Ishikawa (cell line): ENCODE measurements around the gene FAM81A.
A peak's percentile ranks its signal among the peaks of the same experiment; 100 is the strongest.

Experiments
- CEBPB ChIP-seq: IDR thresholded peaks from 2 replicates; pipeline ENCODE4 v1.6.1; 2012
- CREB1 ChIP-seq: IDR thresholded peaks from 2 replicates; pipeline ENCODE4 v1.6.1; 2012; ENCODE audit warnings: low read depth
- EGR1 ChIP-seq: IDR thresholded peaks from 2 replicates; pipeline ENCODE4 v1.6.1; 2012
- EP300 ChIP-seq: IDR thresholded peaks from 2 replicates; pipeline ENCODE4 v1.6.1; 2012; ENCODE audit warnings: borderline replicate concordance
- FOXM1 ChIP-seq: IDR thresholded peaks from 2 replicates; pipeline ENCODE4 v1.6.1; 2012; ENCODE audit warnings: low read depth, borderline replicate concordance
- NFIC ChIP-seq: IDR thresholded peaks from 2 replicates; pipeline ENCODE4 v1.6.1; 2012
- RAD21 ChIP-seq: IDR thresholded peaks from 2 replicates; pipeline ENCODE4 v1.6.1; 2012; ENCODE audit warnings: low read depth
- TAF1 ChIP-seq: IDR thresholded peaks from 2 replicates; pipeline ENCODE4 v1.6.1; 2012; ENCODE audit warnings: low read depth, mild to moderate bottlenecking
- TCF12 ChIP-seq: IDR thresholded peaks from 2 replicates; pipeline ENCODE4 v1.6.1; 2012; ENCODE audit warnings: low read depth
- TEAD4 ChIP-seq: IDR thresholded peaks from 2 replicates; pipeline ENCODE4 v1.6.1; 2012
- YY1 ChIP-seq: IDR thresholded peaks from 2 replicates; pipeline ENCODE4 v1.6.1; 2012; ENCODE audit warnings: low read depth
- ZBTB7A ChIP-seq: IDR thresholded peaks from 2 replicates; pipeline ENCODE4 v1.6.1; 2012; ENCODE audit warnings: low read depth
- TF ChIP-seq, protein P1 (sequence below): IDR thresholded peaks from 2 replicates; pipeline ENCODE4 v1.6.1; 2012
- TF ChIP-seq, protein P2 (sequence below): IDR thresholded peaks from 2 replicates; pipeline ENCODE4 v1.6.1; 2012
- TF ChIP-seq, protein P3 (sequence below): IDR thresholded peaks from 2 replicates; pipeline ENCODE4 v1.6.1; 2012; ENCODE audit warnings: low read depth, mild to moderate bottlenecking

Gene FAM81A

DNA sequence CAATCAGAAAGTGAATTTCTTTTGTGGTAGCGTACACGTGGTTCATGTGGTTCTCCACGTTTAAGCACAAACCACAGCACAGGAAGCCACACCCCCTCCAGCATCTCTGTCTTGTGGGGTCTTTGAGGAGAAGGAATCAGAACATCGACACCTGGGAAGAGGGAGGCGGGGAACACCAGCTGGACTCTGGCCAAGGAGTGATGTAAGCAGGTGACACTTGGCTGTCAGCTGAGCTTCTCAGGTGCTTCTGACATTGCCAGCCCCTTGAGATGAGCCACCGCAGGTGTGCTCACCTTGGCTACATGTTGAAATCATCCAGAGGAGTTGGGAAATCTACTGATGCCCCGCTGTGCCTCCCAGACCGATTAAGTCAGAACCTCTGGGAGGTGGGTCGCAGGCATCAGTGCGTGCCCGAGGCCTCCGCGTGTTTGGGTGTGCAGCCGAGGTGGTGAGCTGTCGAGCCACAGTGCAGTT is 85.0 kb downstream of the FAM81A start:
- peak; percentile 98 for TF ChIP-seq CEBPB
- no peak for TF ChIP-seq YY1
- TF ChIP-seq, protein P1, sequence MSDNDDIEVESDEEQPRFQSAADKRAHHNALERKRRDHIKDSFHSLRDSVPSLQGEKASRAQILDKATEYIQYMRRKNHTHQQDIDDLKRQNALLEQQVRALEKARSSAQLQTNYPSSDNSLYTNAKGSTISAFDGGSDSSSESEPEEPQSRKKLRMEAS, result peak; percentile 86
- TF ChIP-seq TAF1, result no peak
- peak; percentile 77 for TF ChIP-seq TCF12
- TF ChIP-seq NFIC, result peak; percentile 80
- TF ChIP-seq EP300, result peak; percentile 58; the same call in 1 of the 2 replicates

DNA sequence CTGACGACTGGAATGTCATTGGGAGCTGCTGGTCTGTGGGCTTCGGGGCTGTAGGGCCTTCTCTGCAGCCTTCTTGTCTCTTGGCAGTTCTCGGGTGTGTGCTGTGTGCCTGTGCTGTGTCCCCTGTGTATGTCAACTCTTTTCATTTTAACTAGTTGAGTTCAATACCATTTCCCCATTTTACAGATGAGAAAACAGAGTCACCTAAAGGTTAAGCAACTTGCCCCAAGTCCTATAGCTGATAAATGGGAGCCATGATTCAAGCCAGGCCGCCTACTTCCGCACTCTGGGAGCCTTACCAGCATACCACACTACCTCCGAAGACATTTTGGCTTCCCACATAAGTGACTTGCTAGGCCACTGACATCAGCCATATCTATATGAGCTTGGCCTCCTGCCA is 85.7 kb downstream of the FAM81A start:
- TF ChIP-seq TEAD4, result no peak
- no peak for TF ChIP-seq CREB1
- TF ChIP-seq, protein P2, sequence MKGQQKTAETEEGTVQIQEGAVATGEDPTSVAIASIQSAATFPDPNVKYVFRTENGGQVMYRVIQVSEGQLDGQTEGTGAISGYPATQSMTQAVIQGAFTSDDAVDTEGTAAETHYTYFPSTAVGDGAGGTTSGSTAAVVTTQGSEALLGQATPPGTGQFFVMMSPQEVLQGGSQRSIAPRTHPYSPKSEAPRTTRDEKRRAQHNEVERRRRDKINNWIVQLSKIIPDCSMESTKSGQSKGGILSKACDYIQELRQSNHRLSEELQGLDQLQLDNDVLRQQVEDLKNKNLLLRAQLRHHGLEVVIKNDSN, result no peak
- TF ChIP-seq TAF1, result no peak
- TF ChIP-seq ZBTB7A, result no peak
- TF ChIP-seq EGR1, result no peak
- no peak for TF ChIP-seq EP300
- no peak for TF ChIP-seq RAD21
- TF ChIP-seq TCF12, result no peak
- TF ChIP-seq FOXM1, result no peak
- TF ChIP-seq, protein P3, sequence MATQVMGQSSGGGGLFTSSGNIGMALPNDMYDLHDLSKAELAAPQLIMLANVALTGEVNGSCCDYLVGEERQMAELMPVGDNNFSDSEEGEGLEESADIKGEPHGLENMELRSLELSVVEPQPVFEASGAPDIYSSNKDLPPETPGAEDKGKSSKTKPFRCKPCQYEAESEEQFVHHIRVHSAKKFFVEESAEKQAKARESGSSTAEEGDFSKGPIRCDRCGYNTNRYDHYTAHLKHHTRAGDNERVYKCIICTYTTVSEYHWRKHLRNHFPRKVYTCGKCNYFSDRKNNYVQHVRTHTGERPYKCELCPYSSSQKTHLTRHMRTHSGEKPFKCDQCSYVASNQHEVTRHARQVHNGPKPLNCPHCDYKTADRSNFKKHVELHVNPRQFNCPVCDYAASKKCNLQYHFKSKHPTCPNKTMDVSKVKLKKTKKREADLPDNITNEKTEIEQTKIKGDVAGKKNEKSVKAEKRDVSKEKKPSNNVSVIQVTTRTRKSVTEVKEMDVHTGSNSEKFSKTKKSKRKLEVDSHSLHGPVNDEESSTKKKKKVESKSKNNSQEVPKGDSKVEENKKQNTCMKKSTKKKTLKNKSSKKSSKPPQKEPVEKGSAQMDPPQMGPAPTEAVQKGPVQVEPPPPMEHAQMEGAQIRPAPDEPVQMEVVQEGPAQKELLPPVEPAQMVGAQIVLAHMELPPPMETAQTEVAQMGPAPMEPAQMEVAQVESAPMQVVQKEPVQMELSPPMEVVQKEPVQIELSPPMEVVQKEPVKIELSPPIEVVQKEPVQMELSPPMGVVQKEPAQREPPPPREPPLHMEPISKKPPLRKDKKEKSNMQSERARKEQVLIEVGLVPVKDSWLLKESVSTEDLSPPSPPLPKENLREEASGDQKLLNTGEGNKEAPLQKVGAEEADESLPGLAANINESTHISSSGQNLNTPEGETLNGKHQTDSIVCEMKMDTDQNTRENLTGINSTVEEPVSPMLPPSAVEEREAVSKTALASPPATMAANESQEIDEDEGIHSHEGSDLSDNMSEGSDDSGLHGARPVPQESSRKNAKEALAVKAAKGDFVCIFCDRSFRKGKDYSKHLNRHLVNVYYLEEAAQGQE, result no peak
- TF ChIP-seq YY1, result no peak
- no peak for TF ChIP-seq NFIC

DNA sequence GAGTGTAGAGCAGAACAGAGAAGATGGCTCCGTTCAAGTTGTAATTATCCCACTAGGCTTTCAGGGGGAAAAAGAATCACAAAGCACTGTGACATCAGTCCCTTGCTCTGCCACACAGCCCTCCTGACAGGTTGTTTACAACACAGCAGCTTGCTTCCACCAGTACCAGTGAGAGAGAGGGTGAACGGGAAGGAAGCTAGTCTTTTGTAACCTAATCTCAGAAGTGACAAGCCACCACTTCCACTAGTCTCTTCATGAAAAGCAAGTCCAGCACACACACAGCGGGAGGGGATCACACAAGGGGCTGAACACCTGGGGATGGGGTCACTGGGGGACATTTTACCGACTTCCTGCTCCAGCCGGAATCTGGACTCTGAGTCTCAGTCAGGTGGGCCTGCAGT is 86.3 kb downstream of the FAM81A start:
- TF ChIP-seq CREB1, result no peak
- TF ChIP-seq, protein P2, result no peak
- no peak for TF ChIP-seq TCF12
- TF ChIP-seq ZBTB7A, result no peak
- TF ChIP-seq CEBPB, result no peak
- TF ChIP-seq FOXM1, result no peak
- TF ChIP-seq YY1, result no peak
- TF ChIP-seq, protein P3, result no peak
- no peak for TF ChIP-seq EP300
- no peak for TF ChIP-seq TEAD4
- no peak for TF ChIP-seq EGR1
- TF ChIP-seq NFIC, result no peak
- TF ChIP-seq TAF1, result no peak
- TF ChIP-seq, protein P1, result no peak
- TF ChIP-seq RAD21, result no peak

DNA sequence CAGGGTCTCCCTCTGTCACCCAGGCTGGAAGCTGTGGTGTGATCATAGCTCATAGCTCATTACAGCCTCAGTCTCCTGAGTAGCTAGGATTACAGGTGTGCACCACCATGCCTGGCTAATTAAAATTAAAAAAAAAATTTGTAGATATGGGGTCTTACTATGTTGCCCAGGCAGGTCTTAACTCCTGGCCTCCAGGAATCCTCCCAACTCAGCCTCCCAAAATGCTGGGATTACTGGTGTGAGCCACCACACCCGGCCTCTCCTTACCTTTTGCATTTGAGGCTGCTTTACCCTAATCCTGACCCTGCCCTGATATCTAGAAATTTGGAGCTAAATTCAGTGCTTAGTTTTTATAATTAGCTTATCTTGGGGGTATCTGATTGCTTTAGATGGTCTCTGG is 90.4 kb downstream of the FAM81A start:
- TF ChIP-seq EP300, result no peak
- TF ChIP-seq CREB1, result no peak
- no peak for TF ChIP-seq TCF12
- TF ChIP-seq CEBPB, result no peak
- TF ChIP-seq RAD21, result no peak
- no peak for TF ChIP-seq TEAD4
- TF ChIP-seq EGR1, result no peak
- TF ChIP-seq, protein P2, result no peak
- TF ChIP-seq TAF1, result no peak
- TF ChIP-seq NFIC, result no peak
- no peak for TF ChIP-seq FOXM1
- TF ChIP-seq, protein P1, result no peak

DNA sequence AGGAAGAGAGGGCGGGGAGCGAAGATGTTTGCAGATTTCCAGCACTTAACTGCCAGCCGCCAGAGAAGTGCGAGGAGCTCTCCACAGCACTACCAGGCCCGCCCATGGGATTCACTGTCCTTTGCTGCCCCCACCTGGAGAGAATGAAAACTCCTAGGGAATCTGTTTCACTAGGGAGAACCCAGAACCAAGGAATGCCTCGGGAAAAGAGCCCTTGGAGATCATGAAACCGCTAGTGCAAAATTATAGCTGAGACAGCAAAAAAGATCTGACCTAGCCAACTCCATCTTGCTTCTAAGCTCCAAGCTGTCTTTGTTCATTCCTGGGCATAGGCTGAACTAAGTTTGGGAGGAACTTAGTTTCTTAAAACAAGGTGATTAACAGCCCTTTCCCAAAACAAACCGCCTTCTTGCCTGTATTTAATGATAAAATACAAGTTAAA is 91.0 kb downstream of the FAM81A start:
- peak; percentile 36; the same call in 1 of the 2 replicates for TF ChIP-seq TEAD4
- no peak for TF ChIP-seq CREB1
- TF ChIP-seq, protein P1, result peak; percentile 69
- TF ChIP-seq ZBTB7A, result no peak
- TF ChIP-seq, protein P3, result peak; percentile 43
- TF ChIP-seq RAD21, result peak; percentile 95
